Hematopoietic multipotent progenitor cell treated with erythropoietin and hydrocortisone succinate and interleukin-3 and kit ligand, for 15 days (in vitro differentiated cells): ENCODE data around the gene PDZD7.

Source experiments
- DNase-seq: peaks from one replicate; pipeline ENCODE4 v3.0.0-alpha.2; 2015; ENCODE audit warnings: low spot score

The PDZD7 gene

DNA sequence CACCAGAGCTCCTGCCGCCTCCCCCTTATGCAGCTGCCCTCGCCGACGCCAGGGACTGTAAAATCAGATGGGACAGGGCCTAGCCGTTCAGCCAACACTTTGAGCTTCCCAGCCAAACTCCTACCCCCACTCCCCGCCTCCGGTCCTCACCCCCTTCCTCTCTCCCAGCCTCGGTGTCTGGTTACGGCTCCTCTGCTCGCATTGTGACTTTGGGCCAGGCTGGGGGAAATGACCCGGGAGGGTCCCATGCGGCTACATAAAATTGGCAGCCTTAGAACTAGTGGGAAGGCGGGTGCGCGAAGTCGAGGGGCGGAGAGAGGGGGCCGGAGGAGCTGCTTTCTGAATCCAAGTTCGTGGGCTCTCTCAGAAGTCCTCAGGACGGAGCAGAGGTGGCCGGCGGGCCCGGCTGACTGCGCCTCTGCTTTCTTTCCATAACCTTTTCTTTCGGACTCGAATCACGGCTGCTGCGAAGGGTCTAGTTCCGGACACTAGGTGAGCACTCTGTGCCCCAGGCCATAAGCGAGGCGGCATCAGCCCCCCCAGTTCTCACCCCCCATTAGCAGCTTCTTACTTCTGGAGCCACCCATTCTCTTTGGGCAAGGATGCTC is 30.8 kb upstream of the PDZD7 start, which contains the start of gene KAZALD1:
Gene KAZALD1 (plus strand): TSS at position 366 of the 608 bp plus-strand sequence. CDS start 604 bp downstream, outside the sequence.
- DNase-seq: peak; percentile 69

DNA sequence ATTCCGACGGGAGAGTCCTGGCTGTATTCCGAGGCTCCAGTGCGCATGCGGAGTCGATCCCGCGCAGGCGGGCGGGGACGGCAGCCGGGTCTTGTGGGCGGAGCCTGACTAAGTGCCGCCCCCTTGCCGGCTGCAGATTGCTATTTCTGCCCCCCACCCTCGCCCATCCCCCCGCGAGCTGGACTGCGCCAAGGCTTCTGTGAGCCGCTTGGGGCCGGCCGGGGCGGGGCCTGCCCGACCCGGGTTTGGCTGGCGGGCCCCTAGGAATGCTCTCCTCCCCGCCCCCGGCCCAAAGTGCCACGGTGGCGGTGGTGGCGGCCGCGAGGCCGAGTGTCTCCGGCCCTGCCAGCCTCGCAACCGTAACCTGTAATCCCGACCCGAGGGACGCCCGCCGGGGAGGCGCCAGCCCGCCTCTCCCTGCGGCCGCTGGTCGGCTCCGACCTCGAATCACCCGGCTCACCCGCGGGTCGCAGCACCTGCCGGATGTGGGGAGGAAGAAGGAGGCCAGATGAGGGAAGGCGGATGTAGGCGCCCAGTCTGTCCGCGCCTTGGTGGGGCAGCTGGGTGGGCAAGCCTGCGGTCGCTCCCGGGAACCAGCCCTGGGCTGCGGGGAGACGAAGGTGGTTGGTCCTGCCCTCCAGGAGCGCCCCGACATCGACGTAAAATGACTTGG is 30.2 kb upstream of the PDZD7 start:
- DNase-seq: peak; percentile 91

DNA sequence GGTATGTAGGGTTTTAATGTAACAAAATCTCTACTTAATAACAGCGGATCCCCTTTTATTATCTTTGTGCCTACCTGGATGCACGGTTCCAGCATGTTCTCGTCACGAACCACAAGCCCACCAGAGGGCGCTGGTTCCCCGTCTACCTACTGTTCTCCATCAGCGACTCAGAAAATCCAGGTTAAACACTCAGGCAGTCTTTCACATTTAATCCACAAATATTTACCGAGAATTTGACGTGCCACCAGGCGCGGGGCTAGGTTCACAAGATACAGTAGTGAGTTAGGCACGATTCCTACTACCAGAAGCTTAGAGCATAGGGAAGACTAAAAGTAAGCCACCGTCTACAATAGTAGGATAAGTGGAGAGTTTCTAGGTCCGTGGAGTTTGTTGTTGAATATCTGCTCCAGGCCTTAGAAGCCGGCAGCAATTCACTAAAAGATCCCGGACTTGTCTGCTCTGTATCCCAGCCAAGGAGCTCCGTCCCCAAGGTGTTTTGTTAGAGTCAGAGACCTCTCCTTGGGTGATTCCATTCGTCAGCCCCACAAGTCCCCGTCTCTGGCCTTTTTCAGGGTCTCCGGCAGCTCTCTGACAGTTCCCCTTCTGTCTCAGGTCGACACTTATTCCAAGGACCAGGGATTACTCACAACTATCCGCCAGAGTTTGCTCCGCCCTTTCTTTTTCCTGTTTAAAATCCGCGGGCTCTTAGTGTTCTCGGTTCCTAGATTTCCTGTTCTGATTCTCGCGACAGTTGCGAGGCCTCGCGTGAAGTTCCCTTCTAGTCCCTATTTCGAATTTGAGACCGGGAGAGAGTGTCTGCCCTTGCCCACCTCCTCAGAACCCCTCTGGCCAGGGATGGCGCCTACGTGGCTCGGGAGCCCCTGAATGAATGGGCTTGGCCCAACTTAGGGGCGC is 29.4 kb upstream of the PDZD7 start:
- DNase-seq: peak; percentile 95

DNA sequence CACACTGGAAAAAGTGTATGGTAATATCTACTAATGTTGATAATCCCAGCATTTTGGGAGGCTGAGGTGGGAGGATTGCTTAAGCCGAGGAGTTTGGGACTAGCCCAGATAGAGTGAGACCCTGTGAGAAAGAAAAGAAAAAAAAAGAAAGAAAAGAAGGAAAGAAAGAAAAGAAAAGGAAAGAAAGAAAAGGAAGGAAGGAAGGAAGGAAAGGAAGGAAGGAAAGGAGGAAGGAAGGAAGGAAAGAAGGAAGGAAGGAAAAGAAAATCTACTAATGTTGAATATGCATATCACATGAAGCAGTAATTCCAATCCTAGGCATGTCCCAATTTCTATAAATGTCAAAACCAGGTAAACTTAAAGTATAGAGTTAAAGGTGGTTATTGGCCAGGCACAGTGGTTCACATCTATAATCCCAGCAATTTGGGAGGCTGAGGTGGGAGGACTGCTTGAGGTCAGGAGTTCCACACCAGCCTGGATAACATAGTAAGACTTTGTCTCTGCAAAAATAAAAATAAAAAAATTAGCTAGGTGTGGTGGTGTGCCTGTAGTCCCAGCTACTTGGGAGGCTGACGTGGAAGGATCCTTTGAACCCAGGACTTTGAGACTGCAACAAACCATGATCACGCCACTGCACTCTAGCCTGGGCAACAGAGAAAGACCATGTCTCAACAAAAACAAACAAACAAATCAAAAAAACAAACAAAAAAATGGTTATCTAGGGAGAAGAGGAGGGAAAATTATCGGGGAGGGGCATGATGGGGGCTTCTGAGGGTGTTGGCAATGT is 25.6 kb upstream of the PDZD7 start:
- DNase-seq: no peak

DNA sequence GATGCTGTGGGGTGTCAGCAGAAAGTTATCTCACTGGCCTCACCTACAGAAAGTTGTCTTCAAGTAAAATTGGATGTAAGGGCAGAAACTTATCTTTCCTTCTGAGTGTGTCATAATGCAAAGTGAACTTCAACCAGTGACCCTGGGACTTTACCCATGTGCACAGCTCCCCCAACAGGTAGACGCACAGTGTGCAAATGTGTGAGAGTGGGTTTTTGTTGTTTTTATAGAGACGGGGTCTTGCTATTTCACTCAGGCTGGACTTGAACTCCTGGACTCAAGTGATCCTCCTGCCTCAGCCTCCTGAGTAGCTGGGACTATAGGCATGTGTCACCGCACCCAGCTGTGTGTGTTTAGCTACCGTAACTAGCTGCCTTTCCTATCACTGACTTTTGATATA is 24.5 kb upstream of the PDZD7 start:
- DNase-seq: no peak

DNA sequence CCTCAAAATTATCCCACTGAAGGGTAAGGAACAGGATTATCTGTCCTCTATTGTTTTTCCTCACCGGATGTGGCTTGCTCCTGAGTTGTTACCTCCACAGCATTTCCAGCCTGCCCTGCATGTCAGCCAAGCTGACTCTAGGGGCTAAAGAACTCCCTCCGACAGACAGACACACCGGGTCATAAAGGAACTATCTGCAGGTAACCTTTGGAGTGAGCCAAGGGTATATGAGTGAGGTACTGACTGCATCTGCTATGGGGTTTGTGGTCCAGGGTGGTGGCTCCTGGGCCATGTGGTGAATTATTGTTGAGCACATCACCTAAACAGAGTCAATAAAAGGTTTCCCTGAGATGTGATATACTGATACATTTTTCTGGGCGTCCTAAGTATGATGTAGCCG is 23.9 kb upstream of the PDZD7 start:
- no peak for DNase-seq

DNA sequence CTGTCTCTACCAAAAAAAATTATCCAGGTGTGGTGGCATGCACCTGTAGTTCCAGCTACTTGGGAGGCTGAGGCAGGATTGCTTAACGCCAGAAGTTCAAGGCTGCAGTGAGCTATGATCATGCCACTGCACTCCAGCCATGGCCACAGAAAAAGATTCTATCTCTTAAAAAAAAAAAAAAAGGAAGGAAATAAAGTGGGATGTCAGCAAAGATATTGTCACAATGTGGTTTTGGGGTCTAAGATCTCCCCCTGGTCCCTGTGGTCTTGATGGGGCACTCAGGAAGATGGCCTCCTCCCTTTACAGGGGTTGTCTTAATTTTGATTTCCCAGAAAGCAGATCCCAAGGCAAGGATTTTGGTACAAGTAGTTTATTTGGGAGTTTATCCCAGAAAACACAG is 23.4 kb upstream of the PDZD7 start:
- no peak for DNase-seq

DNA sequence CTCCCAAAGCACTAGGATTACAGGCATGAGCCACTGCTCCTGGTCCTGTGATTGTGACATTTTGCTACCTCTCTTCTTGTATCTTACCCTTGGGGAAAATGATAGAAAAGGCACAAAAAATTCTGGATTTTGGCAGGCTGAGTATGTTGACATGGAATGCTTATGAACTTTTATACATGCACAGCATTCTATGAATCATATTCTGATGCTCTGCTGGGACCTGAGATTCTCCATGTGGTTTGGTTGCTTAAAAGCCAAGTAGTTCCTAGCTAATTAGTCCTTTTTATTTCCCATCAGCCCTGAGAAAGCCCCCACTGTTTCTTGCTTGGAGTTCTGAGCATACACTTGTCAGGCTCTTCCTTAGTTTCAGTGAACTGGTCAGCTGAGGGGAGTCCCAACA is 22.6 kb upstream of the PDZD7 start:
- no peak for DNase-seq

DNA sequence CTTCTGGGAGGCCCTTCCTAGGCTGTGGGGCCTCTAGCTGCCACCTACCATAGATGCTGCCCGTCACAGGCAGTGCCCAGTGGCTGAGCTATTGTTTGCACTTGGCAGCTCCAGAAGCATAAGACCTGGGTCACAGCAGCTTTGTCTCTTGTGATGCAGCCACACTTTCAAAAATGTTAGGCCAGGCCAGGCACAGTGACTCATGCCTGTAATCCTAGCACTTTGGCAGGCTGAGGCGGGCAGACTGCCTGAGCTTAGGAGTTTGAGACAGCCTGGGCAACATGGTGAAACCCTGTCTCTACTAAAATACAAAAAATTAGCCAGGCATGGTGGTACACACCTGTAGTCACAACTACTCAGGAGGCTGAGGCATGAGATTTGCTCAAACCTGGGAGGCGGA is 21.4 kb upstream of the PDZD7 start:
- no peak for DNase-seq

DNA sequence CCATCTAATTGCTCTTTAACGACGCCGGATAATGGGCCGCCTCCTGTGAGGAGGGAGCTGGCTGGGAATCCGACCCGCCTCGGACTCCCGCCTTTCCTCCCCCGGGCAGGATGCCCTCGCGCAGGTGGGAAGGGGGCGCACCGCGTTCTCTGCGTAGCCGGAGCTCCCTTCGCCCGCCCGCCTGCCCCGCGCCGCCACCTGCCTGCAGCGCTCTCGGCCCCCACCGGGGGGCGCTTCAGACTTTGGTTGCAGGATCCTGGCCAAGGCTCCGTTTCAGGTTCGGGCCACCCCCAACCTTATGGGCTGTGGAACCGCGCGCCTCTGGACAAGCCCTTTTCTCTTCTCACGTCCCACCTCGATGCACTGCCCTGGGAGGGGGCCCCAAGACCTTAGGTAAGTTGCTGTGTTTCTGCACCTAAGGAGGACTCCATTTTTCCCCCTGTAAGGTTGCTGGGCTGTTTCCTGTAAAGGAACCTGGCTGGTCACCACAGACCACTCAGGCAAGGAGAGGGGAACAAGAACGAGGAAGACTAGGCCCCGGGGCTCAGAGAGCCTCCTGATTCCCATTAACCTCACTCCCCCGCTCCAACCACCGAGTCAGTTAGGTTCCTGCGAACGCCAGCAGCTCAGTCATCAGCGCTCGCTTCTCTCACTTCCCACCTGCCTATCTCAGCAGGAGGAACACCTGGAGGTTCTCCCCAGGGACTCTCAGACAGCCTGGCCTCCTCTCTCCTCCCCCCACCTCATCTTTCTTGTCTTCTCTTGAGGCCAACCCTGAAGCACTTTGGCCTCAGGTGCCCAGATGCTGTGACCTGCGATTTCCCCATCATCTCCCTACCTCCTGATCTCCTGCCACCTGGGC is 19.5 kb upstream of the PDZD7 start:
- peak; percentile 67 for DNase-seq

DNA sequence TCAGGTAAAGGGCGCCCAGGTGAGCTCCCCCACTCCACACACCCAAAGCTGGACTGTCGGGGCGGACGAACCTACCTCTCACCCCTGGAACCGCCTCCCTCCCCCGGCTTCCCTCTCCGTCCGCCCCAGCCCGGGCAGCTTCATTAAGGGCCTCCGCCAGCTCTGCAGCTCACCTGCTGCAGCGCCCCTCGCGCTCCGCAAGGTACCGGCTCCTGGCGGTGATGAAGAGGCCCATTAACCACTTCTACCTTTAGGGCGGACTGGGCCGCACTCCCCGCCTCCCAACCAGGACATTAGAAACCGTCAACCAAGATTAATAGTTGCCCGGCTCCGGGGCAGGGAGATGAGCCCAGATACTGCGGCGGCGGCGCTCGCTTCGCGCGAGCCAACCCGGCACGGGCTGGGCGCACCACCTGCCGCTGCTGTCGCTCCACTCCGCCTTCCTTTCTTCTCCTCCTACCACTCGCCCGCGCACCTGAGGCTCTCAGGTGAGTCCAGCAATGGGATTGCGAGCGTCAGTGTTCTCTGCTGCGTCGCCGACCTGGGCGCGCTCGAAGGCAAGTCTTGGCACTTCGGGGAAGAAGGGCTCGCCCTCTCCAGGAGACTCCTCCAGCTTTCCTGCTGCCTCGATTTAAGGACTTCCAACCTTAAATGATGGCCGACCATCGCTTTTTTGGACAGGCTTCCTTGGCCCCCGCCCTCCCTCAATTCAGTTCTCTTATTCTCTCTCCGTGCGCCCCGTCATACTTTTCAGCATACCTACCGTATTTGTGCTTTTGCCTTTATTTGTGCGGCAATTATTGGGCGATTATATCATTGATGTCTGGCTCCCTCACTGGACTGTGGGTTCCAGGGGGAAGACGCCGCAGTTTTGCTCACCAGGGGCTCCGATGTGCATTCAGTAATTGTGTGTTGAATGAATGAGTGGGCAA is 17.3 kb upstream of the PDZD7 start:
- DNase-seq: no peak

DNA sequence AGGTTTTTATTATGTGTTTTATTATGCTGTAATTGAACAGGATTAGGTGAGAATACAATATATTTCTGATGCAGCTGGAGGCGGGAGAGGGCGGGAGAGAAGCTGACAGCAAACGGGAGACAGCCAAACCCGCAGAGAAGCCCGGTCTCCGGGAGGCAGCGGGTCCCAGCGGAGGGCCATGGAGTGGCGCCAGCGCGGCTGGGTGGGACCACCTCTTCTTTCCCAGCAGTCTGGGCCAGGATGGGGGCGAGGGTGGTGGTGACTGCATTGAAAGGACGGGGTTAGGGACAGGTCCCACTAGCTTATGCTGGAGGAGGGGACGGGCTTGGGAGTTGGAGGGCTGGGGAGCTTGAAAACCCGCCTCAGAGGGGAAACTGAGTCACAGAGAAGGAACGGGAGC is 16.3 kb upstream of the PDZD7 start:
- DNase-seq: no peak

DNA sequence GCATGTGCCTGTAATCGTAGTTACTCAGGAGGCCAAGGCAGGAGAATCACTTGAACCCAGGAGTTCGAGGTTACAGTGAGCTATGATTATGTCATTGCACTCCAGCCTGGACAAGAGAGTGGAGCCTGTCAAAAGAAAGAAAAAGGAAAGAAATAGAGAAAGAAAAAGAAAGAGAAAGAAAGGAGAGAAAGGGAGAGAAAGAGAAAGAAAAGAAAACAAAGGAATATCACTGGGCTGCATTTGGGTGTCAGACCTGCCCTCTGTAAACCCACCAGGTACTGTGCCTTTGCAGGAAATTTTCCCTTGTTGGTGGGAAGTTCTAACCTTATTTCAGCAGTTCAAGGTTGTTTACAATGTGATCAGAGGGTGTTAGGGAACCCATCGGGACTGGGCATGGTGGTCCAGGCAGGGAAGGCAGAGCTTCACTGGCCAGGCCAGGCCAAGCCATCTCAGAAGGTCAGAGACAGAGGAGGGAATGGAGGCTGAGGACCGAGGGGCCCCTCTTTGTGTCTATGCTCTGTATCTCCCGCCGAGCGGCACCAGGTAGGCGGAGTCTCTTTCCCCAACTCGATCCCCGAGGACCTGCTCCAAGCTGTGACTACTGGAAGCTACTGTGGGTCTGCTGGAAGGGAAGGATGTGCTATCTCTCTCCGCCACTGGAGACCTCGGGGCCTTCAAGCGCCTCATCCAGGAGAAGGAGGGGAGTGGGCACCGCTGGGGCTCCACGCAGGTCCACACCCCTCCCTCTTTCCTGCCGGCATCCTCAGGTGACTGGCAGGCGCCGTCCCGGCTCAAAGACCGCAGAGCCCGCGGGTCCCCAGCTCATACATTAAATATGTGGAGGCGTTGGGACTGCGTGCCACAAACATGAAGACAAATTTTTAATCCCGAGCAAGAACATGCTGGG is 15.7 kb upstream of the PDZD7 start:
- DNase-seq: no peak

DNA sequence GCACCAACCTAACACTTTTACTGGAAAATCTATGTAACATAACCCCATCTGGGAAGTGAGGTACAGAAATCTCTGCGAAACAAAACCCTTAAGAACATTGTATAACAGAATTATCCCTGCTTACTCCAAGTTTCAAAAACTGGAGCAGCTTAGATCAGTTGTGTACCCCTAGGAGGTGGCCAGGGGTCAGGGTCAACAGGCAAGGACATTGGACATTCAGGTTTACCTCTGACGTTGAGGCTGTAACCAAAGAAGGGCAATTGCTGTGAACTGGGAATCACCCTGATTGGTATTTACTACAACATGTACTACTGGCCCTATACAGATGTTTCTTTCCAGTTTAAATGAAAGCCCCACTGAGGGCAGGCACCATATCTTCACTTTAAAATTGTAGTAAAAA is 13.2 kb upstream of the PDZD7 start:
- DNase-seq: no peak

DNA sequence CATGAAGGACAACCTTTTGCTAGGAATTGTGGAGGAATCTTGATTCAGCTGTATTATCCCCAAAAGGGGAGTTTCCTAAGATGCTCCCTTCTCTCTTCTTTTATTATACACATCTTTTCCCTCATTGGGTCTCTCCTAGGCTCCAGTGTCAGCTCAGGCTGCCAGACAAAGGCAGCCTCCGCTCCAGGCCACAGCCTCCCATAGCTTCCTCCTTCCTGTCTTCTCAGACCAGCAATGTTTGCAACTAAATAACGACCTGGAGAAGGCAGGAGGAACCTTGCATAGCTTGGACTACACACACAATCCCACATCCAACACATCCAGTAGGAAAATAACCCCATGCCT is 12.4 kb upstream of the PDZD7 start:
- no peak for DNase-seq

DNA sequence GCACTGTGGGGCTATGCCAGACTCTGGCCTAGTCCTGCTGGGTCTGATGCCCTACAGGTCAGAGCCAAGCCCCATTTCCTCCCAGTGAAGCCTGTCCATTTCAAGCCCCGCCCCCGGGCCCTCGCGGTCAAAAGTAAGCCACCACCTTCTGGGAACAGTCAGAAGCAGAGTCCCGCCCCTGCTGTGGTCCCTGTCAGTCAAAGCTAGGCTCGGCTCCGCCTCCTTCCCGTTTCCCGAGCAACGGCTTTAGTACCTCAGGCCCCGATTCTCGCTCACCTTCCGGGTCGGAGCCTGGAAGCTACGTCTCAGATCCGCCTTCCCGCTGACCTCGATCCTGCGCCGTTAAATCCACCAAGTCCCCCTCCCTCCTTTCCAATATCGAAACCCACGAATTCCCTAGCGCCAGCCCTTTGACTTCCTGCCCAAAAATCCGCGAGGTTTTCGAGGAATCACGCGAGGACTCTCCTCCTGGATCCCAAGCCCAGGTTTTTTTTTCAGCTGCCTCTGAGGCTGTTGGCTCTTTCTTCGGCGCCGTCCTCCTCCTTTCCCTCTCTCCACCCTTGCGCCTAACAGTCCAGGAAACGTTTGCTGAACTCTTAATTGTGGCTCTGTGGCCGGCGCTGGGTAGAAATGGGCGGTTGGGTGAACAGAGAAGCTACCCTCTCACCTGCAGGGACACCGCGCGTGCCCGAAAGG is 11.9 kb upstream of the PDZD7 start:
- DNase-seq: peak; percentile 89

DNA sequence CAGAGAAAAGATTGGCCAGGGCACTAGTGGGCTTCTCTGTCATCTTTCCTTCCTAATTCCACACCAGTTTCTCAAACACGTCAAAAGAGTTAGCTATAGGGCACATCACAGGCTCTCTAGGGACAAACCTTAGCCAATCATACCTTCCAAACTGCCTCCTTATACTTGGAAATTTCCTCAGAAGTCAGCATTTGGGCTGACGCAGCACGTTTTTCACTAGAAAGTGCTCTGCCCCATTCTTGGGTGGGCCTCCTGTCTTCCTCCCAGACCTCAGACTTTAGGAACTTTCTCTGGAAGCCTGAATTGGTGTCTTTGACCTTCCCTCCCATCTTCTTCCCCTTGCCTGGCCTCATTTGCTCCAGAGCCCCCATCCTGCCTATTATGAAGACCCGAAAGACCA is 11.2 kb upstream of the PDZD7 start:
- no peak for DNase-seq

DNA sequence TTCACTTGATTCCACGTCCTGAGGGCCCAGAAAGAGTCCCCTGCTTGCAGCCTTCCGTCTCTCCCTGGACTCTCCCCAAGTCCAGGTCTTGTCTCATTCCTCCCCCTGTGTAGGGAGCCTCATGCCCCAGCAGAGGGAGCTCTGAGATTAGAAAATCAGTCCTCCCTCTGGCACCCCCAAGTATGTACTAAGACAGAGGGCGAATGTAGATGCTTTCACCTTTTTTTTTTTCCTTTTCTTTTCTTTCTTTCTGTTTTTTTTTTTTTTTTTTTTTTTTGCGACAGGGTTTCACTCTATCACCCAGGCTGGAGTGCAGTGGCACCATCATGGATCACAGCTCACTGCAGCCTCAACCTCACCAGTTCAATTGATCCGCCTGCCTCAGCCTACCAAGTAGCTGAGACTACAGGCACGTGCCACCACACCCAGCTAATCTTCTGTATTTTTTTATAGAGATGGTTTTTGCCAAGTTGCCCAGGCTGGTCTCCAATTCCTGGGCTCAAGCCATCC is 10.4 kb upstream of the PDZD7 start:
- peak; percentile 83 for DNase-seq
